ENCODE results near the gene RERE. TPM values are rescaled to one million over a fixed set of nuclear protein-coding genes. Genes with fewer than 3 reads are reported as not detected.
A peak's percentile ranks its signal among the peaks of the same experiment; 100 is the strongest.

The RERE gene
- total RNA-seq, 1 donor from 2014 or later = 115 TPM

DNA sequence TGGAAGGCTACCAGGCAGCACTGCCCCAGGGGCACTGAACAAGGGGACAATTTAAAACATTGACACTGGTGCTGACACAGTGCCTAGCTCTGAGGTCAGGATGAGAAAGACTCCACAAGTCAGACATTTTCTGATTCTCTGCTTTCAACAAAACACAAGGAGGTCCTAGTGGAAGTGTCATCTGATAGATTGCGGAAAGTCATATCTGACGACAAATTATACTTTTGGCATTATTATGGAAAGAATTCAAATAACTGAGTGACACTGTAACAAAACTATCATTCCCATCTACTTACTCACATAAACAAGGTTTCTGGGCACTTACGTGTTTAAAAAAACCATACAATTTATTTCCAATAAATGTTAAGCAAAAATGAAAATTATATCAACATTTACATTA is 376.0 kb downstream of the RERE start:
- no peak for ATAC-seq
- intact Hi-C loops (cut with micrococcal nuclease) = no loop called here

DNA sequence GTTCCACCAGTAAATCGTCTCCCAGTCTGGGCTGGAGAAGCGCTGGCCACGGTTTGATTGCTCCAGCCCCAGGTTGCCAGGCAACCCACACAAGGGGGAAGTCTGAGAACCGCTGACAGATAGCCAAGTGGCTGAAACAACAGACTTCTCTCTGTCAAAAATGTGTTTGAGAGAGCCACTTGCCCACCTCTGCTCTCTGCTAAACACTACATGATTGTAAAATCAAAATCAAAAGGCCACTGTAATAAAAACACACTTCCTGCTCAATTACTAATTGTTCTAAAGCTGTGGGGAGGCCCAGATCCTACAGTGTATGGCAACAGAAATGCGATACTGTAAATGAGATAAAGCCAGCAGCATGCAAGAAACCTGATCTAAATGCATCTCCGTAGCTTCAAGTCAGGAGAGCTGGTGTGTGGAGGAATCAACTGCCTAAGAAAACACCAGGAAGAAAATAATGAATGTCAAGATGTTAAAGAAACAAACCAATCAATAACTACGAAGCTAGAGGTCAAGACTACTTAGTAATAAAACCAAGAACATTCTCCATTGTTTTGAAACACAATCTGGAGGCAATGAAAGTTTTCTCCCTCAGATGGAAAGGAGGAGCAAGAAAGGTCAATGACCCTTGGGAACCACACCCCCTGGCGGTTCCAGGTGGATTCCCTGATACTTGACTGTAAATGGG is 378.3 kb downstream of the RERE start:
- ATAC-seq = peak; percentile 95
- intact Hi-C loops (cut with micrococcal nuclease) = loop anchor here (10.0 kb wide), 1 partner anchor 86 kb away; no protein-coding TSS in a partner anchor

More for the DNA sequence above, 376.0 kb downstream of the RERE start:
- no peak for DNase-seq

DNA sequence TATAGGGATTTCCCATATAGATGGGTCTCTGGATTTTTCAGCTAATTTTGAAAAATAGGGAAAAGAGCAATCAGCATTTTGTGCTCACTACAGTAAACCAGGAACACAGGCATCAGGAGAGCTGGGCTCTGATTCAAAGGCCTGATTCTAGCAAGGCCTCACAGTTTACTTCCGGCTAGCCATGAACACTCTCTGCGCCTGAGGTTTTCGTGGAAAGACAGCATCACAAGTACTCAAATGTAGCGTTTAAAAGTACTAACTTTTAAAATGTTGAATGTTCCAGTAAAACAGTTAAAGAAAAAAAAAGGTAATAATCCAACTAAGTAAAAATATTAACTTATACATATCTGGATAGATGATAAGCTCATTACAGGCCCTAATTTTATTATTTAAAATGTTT is 379.0 kb downstream of the RERE start:
- DNase-seq (no peak), ATAC-seq (peak; percentile 51)
- intact Hi-C loops (cut with micrococcal nuclease) = loop anchor here (10.0 kb wide), 1 partner anchor 86 kb away; no protein-coding TSS in a partner anchor

More for the DNA sequence above, 378.3 kb downstream of the RERE start:
- DNase-seq = peak; percentile 87

DNA sequence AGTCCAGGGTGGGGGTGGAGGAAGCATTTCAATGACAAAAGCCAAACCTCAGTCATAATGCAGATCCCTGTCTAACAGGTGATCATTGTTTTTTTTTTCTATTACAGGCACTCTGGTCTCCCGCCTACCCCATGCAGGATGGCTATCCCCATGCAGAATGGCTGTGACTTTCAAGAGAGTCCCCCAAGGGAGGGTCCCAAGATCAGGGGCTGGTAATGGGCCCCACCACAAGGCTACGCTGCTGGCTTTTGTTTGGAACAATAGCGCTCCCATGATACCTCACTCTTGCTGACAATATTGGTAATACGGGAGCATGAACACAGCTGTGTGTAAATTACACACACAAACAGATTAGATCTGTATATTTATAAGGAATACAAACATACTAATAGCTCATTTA is 380.1 kb downstream of the RERE start:
- intact Hi-C loops (cut with micrococcal nuclease) = loop anchor here (10.0 kb wide), 1 partner anchor 87 kb away; no protein-coding TSS in a partner anchor
- no peak for ATAC-seq
- DNase-seq = no peak

DNA sequence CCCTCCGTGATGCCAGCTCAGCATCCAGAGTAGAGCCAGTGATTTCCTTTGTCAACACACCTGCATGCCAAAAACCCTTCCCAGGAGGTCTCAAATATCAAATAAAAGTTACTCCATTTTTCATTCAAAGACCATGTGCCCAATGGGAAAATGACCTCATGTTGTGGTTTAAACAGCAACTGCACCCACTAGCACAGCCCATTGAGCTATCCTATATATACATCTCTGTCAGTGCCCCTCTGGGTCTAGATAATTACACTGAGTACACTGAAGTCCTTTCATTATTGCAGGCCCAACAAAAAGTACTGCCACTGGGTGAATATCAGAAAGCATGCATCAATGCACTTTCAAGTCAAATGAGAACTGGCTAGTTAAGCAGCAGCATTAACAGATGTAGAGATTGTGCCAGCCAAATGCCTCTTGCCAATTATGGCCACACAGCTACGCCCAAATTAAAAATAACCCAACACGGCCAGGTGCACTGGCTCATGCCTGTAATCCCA is 381.8 kb downstream of the RERE start:
- intact Hi-C loops (cut with micrococcal nuclease) = loop anchor here (10.0 kb wide), 1 partner anchor 89 kb away; no protein-coding TSS in a partner anchor
- no peak for ATAC-seq
- DNase-seq = no peak

DNA sequence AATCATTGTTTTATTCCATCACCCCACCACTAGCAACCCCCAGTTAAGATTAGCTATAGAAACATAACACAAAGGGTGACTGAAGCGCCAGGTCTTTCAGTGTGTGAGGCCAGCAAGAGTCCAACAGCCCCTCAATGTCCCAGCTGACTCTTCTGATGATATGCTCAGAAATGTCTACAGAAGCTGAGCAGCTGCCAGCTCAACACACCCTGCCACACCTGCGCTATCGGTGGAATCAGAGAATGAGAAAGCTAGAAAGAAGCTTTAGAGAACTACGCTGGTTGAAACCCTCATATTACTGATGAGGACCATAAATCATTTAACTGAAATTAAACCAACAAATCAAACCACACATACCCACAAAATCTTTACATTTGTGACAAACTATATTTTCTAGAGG is 383.3 kb downstream of the RERE start:
- ATAC-seq = no peak
- intact Hi-C loops (cut with micrococcal nuclease) = loop anchor here (10.0 kb wide), 1 partner anchor 91 kb away; no protein-coding TSS in a partner anchor
- no peak for DNase-seq

DNA sequence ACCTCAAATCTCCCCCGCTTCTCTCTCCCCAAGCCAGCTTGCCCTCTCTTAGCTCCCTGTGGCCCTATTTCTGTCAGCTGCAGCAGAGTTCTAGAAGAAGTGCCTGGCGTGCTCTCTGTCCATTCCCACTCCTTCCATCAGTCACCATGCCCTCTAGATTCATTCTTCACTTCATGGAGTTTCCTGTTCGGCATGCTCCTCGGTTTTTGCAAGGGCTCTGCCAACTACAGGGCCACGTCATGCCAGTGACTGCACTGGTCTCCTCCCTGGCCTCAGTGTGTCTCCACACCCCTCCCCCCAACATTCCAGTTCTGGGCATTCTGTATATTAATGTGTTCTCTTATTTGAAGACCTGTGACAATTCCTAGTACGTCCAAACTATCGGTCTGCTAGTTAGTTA is 385.7 kb downstream of the RERE start:
- DNase-seq (no peak), ATAC-seq (peak; percentile 43)
- intact Hi-C loops (cut with micrococcal nuclease) = loop anchor here (10.0 kb wide), 1 partner anchor 93 kb away; no protein-coding TSS in a partner anchor

DNA sequence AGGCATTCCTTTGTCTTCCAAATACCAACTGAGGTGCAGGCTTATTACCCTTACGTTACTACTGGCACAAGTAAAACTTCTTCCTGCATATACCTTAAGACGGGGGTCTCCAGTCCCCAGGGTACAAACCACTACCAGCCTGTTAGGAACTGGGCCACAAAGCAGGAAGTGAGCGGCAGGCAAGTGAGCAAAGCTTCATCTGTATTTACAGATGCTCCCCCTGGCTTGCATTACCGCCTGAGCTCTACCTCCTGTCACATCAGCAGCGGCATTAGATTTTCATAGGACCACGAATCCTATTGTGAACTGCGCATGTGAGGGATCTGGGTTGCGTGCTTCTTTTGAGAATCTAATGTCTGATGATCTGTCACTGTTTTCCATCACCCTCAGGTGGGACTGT is 386.4 kb downstream of the RERE start:
- intact Hi-C loops (cut with micrococcal nuclease) = loop anchor here (10.0 kb wide), 1 partner anchor 94 kb away; no protein-coding TSS in a partner anchor
- ATAC-seq = no peak
- DNase-seq = no peak

DNA sequence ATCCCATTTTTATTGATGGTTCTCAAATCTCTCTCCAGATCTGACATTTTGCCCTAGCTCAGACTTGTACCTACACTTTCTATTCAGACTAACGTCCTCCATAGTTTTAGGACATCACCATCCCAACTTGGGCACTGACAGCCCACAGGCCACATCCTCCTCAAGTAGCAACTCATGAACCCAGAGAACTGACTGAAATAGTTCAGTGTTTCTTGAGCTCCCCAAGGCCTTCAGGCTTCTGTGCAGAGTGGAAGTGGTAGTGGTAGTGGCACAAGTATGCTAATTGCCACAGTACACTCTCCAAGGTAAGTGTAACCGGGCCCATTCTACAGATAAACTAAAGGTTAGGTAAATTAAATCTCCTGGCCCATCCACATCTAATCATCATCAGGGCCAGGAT is 387.0 kb downstream of the RERE start:
- ATAC-seq (no peak), DNase-seq (no peak)
- intact Hi-C loops (cut with micrococcal nuclease) = loop anchor here (10.0 kb wide), 1 partner anchor 94 kb away; no protein-coding TSS in a partner anchor

DNA sequence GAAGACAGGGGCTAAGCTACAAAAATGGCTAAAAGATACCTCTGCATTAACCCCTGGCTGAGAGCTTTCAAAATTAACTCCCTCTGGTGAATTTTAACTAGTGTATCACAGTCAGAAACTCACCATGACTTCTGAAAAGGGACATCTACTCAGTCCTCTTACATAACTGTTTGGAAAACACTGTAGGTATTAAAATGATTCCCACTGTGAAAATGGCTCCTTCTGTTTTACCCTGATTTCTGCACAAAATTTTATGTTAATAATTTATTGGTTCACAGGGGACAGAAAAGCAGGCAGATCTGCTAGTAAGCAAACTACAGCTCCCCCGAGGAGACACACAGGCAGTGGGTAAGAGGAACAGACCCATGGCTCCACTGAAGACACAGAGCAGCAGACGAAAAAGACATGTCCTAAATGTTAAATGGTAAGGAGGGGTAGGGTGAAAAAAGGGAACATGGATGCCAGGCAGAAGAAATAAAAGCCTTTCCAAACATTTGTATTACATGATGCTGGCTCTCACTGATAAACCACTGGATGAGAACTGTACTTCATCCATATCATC is 387.8 kb downstream of the RERE start:
- ATAC-seq = no peak
- intact Hi-C loops (cut with micrococcal nuclease) = loop anchor here (10.0 kb wide), 1 partner anchor 95 kb away; no protein-coding TSS in a partner anchor
- no peak for DNase-seq

DNA sequence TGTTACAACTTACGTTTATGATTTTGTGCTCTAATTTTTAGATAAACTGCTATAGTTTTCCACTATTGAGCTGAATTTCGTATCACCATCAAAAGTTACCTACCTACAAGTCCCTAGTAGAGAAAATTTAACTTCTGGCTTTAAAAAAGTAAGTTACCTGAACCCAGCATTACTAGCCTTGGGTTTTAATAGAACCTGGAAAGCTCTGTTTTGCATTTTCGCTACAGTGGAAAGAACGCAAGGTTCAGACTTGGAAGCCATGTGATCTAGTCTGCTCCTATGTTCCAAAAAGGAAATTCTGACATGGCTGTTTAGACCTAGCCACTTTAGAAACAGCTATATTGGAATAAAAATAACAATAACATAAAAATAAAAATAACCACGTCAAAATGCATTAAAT is 389.0 kb downstream of the RERE start:
- DNase-seq (no peak), ATAC-seq (no peak)
- intact Hi-C loops (cut with micrococcal nuclease) = no loop called here

DNA sequence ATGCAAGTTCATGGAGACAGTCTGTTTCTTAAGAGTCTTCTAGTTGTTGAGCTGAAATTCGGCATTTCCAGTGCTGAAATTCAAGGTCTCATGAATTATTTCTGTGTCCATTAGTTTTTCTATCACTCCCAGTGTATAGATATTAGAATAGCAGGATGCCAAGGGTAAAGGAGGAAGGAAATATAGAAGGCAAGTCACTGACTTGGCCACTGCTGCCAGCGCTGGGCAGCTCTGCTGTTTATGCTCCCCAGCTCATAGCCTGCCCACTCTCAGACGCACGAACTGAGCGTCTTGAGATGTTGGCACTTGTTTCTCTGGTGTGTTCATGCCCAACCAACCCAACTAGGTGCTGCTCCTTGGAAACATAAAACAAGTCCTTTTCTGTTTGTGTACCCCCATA is 389.5 kb downstream of the RERE start:
- ATAC-seq = no peak
- intact Hi-C loops (cut with micrococcal nuclease) = no loop called here
- peak; percentile 48 for DNase-seq

DNA sequence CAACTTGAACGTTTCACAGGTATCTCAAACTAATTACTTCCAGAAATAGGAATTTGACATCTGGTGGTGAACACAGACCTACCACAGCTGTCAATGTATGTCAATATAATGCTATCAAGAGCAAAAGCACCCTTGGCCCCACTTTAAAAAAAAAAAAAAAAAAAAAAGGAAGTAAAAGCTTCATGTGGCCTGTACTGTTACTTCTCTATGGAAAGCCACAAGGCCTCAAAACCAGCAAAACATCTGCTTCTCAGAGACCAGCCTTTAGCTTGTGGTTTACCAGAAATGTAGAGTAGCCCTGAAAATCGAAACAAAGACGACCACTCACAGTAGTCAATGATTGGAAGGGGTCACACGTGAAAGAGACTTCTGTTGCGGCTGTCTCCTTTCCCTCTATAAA is 389.9 kb downstream of the RERE start:
- intact Hi-C loops (cut with micrococcal nuclease) = no loop called here
- DNase-seq (no peak), ATAC-seq (no peak)

DNA sequence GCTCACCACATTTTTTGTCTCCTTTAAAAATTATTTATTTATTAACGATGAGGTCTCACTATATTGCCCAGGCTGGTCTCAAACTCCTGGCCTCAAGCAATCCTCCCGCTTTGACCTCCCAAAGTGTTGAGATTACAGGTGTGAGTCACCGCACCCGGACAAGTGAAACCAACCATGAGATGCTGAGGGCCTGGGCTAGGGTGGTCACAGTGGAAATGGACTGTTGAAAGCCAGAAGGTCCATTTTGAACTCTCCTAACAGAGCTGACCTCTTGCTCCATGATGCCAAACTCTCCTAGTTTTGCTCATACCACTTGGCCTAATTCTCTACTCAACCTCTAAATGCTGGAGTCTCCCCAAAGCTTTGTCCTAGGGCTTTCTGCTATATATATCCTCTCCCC is 390.4 kb downstream of the RERE start:
- intact Hi-C loops (cut with micrococcal nuclease) = no loop called here
- DNase-seq (no peak), ATAC-seq (no peak)

DNA sequence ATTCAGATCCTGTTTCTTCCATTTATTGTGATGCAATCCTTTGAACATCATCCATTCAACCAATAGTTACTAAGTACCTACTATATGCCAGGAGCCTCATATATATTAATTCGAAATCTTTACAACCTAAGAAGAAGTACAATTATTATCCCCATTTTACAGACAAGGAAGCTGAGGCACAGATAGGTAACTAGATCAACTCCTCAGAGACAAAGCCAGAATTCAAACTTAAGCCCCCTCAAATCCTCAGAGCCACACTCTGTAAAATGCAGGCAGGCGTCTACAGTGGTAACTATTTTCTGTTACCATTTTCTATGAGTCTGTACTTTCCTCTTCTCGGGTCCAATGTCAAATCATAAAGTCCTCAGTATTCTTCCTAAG is 391.7 kb downstream of the RERE start:
- ATAC-seq = no peak

DNA sequence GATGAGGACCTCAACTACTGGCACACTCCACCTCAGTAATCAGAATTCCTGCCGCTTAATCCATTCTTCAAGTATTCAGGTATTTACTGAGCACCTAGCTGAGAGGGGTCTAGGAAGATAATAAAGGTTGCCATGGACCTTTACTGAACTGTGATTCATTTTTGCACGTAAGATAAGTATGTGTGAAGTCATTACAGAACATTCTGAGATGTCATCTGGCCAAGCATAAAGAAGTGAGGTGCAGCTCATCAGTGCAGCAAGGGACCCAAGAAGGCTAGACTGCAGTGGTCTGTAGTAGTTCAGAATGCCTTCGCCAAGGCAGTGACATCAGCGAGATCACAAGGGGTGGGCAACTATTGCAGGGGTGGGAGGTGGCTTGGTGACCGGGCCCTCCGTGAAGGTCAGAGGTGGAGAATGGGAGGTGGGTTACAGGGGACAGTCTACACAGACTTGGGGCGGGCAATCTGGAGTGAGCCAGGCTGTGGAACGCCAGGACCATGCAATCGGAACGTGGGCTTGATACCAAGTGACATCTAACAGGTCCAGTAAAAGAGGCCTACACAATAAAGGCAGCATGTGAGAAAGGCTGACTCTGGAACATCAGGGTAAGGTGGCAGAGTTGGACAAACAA is 392.2 kb downstream of the RERE start:
- intact Hi-C loops (cut with micrococcal nuclease) = no loop called here
- ATAC-seq = no peak
- no peak for DNase-seq

More for the DNA sequence above, 391.7 kb downstream of the RERE start:
- intact Hi-C loops (cut with micrococcal nuclease) = no loop called here
- no peak for DNase-seq

DNA sequence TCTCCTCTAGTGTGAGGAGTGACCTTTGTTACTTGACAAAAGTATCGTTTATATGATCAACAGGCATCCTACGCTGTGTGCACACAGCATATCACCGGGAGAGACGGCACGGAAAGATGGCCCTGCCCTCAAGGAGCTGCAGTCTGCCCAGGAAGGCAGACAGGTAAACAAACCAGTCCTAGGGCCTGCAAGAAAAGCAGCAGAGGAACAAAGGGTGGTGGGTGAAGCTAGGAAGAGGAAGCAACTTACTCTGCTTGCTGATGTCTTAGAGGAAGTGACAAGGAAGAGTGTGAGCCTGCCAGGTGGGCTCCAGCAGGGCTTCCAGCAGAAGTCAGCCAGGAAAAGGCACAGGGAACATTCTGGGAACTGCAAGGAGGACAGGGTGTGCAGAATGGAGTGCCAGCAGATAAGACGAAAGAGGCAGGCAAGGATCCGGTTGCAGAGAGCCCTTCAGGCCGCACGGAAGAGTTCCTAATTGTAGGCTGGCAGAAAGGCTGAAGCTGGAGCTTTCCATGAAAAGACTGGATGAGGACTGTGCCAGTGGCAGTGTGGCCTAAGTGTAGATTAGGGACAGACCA is 392.8 kb downstream of the RERE start:
- ATAC-seq (peak; percentile 58), DNase-seq (peak; percentile 64)
- intact Hi-C loops (cut with micrococcal nuclease) = no loop called here

DNA sequence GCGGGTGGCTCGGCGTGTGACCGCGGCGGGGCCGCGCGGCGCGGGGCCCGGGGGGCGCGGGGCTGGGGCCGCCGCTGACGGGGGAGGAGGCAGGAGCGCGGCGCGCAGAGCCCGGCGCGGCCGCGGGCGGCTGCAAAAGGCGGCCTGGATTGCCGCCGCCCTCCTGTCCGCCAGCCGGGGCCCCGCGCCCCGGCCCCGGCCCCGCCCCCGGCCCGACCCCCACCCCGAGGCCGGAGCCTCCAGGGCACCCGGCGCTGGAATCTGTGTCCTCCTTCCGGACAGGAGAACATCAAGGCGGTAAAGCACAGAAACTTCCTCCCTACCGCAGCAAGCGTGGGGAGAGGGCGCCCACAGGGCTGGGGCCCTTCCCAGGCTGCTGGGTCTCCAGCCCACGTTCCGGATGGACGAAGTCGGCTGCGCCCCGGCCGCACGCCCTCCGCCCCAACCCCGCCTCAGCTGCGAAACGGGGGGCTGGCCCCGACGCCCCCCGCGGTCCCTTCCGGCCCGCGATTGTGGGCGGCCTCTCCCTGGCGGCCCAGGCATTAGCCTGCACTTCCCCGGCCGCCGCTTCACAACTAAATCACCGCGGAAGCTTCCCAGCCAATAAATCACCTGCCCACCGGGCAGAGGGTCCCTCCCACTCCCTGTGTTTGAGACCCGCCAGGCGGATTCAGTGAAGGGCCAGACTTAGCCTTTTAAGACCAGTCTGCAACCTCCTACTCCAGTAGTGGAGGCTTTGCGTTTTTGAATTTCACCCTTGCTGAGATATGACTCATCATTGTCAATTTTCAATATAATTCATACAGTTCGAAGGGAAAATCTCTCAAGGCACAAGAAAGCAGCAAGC is 393.5 kb downstream of the RERE start:
- DNase-seq (peak; percentile 75), ATAC-seq (peak; percentile 48)
- intact Hi-C loops (cut with micrococcal nuclease) = no loop called here

DNA sequence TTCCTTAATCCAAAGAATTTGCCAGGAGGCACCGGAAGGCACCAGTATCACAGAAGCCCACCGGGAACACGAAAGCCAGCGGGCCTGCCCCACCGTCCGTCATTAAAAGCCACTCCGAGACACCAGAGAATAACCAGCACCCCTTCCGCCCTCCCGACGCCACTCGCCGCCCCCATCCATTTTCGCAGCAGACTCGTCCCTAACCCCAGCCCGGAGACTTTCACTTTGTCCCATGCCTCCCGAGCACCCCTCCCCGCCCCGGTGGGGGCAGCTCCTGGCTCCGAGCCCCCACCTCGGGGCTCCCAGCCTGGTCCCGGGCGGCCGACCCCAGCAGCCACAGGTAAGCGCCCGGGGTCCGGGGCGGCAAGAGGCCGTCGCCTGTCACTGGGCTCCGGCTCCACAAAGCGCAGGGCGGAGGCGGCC is 394.2 kb downstream of the RERE start:
- DNase-seq (no peak), ATAC-seq (peak; percentile 1)
- intact Hi-C loops (cut with micrococcal nuclease) = no loop called here

Measured in left ventricle myocardium superior (tissue), 1 donor.